Osteoblast (primary cell): ENCODE data around the gene FAM53A. TPM values are rescaled to one million over a fixed set of nuclear protein-coding genes. Genes with fewer than 3 reads are reported as not detected.

Source experiments
- DNase-seq: peaks from one replicate; pipeline ENCODE4 v3.0.0; 2011; ENCODE audit warnings: low spot score, mixed read lengths; ENCODE audit not compliant: insufficient read length; ENCODE audit errors: missing footprints
- H2AFZ ChIP-seq: 2 replicates; pipeline ENCODE4 v1.6.0; 2011; ENCODE audit warnings: mild to moderate bottlenecking, low read length
- H3K27ac ChIP-seq: 2 replicates; pipeline ENCODE4 v1.5.1; 2011; ENCODE audit warnings: mild to moderate bottlenecking, low read depth, low read length, moderate library complexity
- H3K27me3 ChIP-seq: 2 replicates; pipeline ENCODE4 v1.6.0; 2012; ENCODE audit warnings: mild to moderate bottlenecking, control low read depth, inconsistent platforms, low read length, moderate library complexity; ENCODE audit not compliant: insufficient read depth
- H3K36me3 ChIP-seq: 2 replicates; pipeline ENCODE4 v1.5.1; 2011; ENCODE audit warnings: mild to moderate bottlenecking, low read length, control low read depth, moderate library complexity; ENCODE audit not compliant: insufficient read depth
- H3K4me1 ChIP-seq: 2 replicates; pipeline ENCODE4 v1.5.1; 2011; ENCODE audit warnings: mild to moderate bottlenecking, low read length, control low read depth, moderate library complexity; ENCODE audit not compliant: insufficient read depth
- H3K4me2 ChIP-seq: 2 replicates; pipeline ENCODE4 v1.6.0; 2011; ENCODE audit warnings: mild to moderate bottlenecking, low read length; ENCODE audit not compliant: insufficient read depth
- H3K4me3 ChIP-seq: fragments of 200-600 bp; sonication (generic); 3 replicates; pipeline ENCODE4 v1.5.1; 2012; ENCODE audit warnings: mild to moderate bottlenecking, low read length, inconsistent platforms; ENCODE audit not compliant: insufficient read depth
- H3K79me2 ChIP-seq: 2 replicates; pipeline ENCODE4 v1.6.0; 2012; ENCODE audit warnings: mild to moderate bottlenecking, low read length, control low read depth, inconsistent platforms; ENCODE audit not compliant: insufficient read depth
- H3K9me3 ChIP-seq: 2 replicates; pipeline ENCODE4 v1.5.1; 2011; ENCODE audit warnings: low read depth, low read length, control low read depth
- H4K20me1 ChIP-seq: 2 replicates; pipeline ENCODE4 v1.6.0; 2012; ENCODE audit warnings: mild to moderate bottlenecking, low read length, control low read depth; ENCODE audit not compliant: insufficient read depth
- CTCF ChIP-seq: IDR thresholded peaks from 2 replicates; pipeline ENCODE4 v1.5.1; 2011; ENCODE audit warnings: mild to moderate bottlenecking, low read depth, low read length, moderate library complexity; ENCODE audit errors: extremely low read depth
- total RNA-seq: library from RNA; depleted of rRNA; stranded (reverse); fragments of >200 nt; gene quantifications from 2 replicates; pipeline ENCODE4 v1.2.3, GENCODE V29; 2012

The FAM53A gene
- total RNA-seq, 1 donor = 4.3 TPM

GRCh38 chr4:1624519-1624910, 59.6 kb downstream of the FAM53A start:
- Histone ChIP-seq H3K4me1 (no peaks in the 10 kb centered on the region), H3K27me3 (no peaks in the 10 kb centered on the region), H3K4me2 (no peak overlapping the region), H3K9me3 (no peaks in the 10 kb centered on the region), H3K4me3 (no peak overlapping the region), H3K79me2 (no peaks in the 10 kb centered on the region), H2AFZ (no peak overlapping the region), H3K36me3 (no peaks in the 10 kb centered on the region), H3K27ac (no peak overlapping the region), H4K20me1 (no peaks in the 10 kb centered on the region)
- no peak for TF ChIP-seq CTCF
- DNase-seq = no peak

- Histone ChIP-seq H3K27me3 (no peaks in the 10 kb centered on the region), H3K9me3 (no peaks in the 10 kb centered on the region), H4K20me1 (no peaks in the 10 kb centered on the region)
Observed at GRCh38 chr4:1623821-1624518, 60.1 kb downstream of the FAM53A start.

GRCh38 chr4:1623400-1623799, 60.7 kb downstream of the FAM53A start:
- Histone ChIP-seq H3K4me3 (no peak overlapping the region), H3K4me2 (no peak overlapping the region), H3K9me3 (no peaks in the 10 kb centered on the region), H3K36me3 (no peaks in the 10 kb centered on the region), H3K4me1 (no peaks in the 10 kb centered on the region), H3K27ac (no peak overlapping the region), H2AFZ (no peak overlapping the region), H3K79me2 (no peaks in the 10 kb centered on the region), H4K20me1 (no peaks in the 10 kb centered on the region), H3K27me3 (no peaks in the 10 kb centered on the region)
- no peak for TF ChIP-seq CTCF
- DNase-seq = no peak

More at GRCh38 chr4:1623821-1624518, 60.1 kb downstream of the FAM53A start:
- H3K79me2 ChIP-seq = no peaks in the 10 kb centered on the region
- no peak for DNase-seq
- H3K36me3 ChIP-seq = no peaks in the 10 kb centered on the region
- no peak overlapping the region for H3K27ac ChIP-seq
- no peak overlapping the region for H3K4me2 ChIP-seq
- TF ChIP-seq CTCF = no peak
- no peaks in the 10 kb centered on the region for H3K4me1 ChIP-seq
- H3K4me3 ChIP-seq = no peak overlapping the region
- no peak overlapping the region for H2AFZ ChIP-seq

- Histone ChIP-seq H3K27ac (no peak overlapping the region), H3K9me3 (no peaks in the 10 kb centered on the region), H3K36me3 (no peaks in the 10 kb centered on the region), H3K4me3 (no peak overlapping the region), H4K20me1 (no peaks in the 10 kb centered on the region), H3K79me2 (no peaks in the 10 kb centered on the region), H3K27me3 (no peaks in the 10 kb centered on the region), H3K4me2 (no peak overlapping the region), H2AFZ (no peak overlapping the region), H3K4me1 (no peaks in the 10 kb centered on the region)
- TF ChIP-seq CTCF = no peak
- no peak for DNase-seq
Observed at GRCh38 chr4:1622956-1623355, 61.2 kb downstream of the FAM53A start.
